GM21381 (cell line): ENCODE measurements around the gene PAX7.
"Not testable (repeated sequence)": the region's sequence is repeated elsewhere in the genome, so short reads cannot be mapped to it uniquely, and the experiment has no call there.

Experiments used
- ATAC-seq: cut with Tn5 transposase; IDR thresholded peaks from one replicate; pipeline ENCODE4 v1.9.1; 2021; ENCODE audit warnings: mild to moderate bottlenecking, moderate library complexity; ENCODE audit not compliant: unreplicated experiment

PAX7 gene

GRCh38 chr1:18748435-18748834, 117.8 kb downstream of the PAX7 start:
- ATAC-seq = no peak

GRCh38 chr1:18749569-18749968, 118.9 kb downstream of the PAX7 start:
- no peak for ATAC-seq

GRCh38 chr1:18750600-18750999, 120.0 kb downstream of the PAX7 start:
- ATAC-seq = no peak

DNA sequence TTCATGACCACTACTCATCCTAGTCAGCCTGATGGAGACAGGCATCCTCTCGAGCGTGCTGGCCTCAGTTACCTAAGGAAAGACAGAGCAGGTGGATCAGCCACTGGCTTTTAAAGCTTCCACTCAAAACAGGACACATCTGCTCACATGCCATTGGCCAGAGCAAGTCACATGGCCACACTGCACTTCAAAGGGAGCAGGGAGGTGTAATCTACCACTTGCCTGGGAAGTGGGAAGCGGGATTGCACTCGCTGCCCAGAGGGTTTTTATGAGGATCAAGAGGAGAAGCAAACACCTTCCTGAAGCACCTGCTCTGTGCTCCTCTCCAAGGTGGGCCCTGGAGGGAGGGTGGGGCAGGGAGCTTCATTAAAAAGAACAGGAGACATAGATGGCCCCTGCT, 120.8 kb downstream of the PAX7 start:
- no peak for ATAC-seq

DNA sequence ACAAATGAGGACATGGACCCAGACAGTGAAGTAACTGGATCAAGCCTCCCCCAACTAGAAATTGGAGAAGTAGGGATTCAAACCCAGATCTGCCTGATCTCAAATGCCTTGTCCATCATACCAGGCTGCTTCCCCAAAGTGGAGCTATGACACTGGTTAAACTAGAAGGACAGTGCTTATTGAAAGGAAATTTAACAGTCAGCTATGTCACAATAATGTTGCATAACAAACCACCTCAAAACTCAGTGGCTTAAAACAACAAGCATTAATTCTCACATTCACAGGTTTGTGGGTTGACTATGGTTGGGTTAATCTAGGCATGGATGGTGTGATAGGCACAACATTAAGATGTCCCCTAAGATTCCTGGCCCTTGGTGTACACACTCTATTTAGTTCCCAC, 121.8 kb downstream of the PAX7 start:
- no peak for ATAC-seq

DNA sequence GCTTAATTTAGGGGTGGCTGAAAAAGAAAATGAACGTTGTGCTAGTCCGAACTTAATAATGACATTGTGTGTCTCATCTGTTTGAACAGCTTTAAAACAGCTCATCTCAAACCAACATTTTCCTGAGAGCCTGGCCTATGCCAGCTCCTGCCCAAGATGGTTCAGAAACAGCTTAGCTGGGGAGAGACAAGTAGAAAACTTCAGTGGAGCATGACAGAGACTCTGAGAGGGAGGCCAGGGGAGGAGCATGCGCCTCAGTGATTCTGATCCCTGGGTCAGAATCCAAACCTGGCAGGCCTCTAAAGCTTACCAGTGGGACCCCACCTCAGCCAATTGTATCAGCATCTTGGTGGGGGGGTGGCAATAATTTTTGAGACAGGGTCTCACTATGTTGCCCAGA, 129.5 kb downstream of the PAX7 start:
- no peak for ATAC-seq

- ATAC-seq = no peak
Observed at GRCh38 chr1:18761948-18762840, 131.5 kb downstream of the PAX7 start.

DNA sequence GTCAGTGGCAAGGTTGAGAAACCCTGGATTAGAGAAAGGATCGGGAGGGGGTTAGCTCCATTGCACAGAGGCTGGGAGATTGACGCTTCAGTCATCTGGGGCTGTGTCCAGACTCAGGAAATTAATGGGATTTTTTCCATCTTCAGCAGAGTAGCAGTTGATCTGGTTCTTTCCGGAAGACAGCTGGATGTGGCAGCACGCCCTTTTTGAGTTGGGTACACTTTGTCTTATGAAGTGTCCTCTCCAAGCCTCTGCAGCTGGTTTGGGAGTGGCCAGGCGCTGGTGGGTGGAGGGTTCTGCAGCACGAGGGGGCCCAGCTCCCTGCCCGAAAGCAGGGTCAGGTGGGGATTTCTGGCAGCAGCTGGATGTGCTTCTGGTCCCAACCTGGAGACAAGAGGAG, 133.7 kb downstream of the PAX7 start:
- ATAC-seq = no peak

DNA sequence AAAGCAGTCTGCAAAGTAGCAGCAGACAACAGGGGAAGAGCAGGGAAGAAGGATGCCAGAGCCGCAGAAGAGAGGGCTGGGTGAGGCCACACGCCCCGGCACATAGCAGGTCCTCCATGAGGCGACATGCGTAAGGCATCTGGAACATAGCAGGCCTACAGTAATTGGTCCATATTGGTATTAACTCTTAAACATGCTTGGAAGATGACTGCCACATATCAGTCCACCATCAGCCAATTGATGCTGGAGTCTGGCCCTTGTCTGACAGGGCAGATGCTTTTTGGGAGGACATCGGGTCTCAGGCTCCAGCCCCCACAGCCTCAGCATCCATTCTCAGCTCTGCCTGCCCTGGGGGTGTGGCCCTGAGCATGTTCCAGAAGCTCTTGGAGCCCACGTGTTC, 135.1 kb downstream of the PAX7 start:
- ATAC-seq = no peak

GRCh38 chr1:18766328-18766727, 135.7 kb downstream of the PAX7 start:
- no peak for ATAC-seq

DNA sequence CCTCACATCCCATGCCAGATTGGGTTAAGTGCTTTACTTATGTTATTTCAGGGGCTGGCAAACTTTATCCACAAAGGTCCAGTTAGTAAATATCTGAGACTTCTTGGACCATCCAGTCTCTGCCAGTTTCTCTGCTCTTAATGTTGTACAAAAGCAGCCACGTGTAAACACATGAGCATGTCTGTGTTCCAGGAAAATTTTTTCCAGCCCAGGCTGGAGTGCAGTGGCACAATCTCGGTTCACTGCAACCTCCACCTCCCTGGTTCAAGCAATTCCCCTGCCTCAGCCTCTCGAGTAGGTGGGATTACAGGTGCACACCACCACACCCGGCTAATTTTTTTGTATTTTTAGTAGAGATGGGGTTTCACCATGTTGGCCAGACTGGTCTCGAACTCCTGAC, 136.9 kb downstream of the PAX7 start:
- not testable (repeated sequence) for ATAC-seq

DNA sequence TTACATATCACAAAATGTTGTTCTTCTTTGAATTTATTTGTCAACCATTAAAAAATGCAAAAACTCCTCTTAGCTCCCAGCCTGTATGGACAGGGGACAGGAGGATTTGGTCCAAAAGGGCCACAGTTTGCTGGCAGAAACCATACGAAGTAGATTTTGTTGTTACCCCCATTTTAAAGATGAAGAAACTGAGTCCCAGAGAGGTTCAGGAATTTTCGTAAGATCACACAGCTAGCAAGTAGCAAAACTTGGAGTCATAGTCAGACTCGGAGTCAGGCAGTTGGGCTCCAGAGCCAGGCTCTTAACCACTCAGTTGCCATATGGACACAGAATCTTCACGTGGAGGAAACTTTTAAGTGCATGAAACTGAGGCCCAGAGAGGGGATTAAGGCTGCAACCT, 137.4 kb downstream of the PAX7 start:
- ATAC-seq = no peak

DNA sequence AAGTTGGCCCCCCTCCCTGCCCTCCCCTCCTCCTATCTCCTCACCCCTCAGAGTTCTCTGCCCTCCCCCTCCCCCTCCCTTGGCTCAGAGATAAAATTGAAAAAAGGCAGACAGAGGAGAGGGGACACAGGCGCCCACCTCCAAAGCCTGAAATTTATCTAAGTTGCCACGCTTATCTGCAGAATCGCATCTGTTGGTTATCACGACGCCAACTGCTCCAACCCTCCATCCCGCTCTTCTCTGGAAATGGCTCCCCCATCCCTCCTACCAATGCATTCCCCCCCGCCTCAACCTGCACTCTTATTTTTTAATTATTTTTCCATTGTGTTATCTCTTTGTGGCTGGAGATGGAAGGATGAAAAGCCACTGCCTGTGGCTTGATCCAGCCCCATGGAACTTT, 138.5 kb downstream of the PAX7 start:
- ATAC-seq = no peak

DNA sequence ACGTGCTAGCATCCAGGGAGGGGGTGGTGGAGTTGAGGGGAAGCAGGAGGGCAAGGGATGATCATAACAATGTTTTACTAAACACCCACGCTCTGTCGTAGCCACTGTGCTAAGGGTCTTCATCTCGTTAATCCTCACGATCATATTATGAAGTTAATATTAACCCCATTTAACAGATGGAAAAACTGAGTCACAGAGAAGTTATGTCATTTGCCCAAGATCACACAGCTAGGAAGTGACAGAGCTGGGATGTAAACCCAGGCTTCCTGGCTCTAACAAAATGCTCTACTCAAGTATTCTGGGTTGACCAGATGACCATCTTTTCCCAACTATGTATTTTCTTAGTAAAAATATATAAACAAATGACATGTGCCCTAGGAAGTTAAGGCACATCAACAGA, 140.2 kb downstream of the PAX7 start:
- no peak for ATAC-seq

DNA sequence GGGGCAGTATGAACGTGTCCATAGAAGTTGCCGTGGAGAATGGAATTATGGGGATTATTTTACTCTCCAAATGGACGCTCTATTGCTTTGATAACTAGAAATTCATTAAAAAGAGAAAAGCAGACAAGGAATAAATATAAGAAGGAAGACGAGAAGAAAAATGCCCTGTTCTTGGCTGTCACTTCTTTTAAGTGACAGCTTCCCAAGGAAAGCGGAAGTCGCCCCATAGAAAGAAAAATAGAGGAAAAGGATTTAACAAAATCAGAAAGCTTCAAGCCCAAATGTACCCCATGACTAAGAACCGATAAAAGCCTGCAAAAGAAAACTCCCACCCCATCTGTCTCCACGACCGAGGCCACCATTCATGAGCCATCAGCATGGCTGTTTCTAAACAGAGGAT, 143.1 kb downstream of the PAX7 start:
- ATAC-seq = no peak

- ATAC-seq = no peak
Observed at GRCh38 chr1:18775341-18775740, 144.7 kb downstream of the PAX7 start.

GRCh38 chr1:18776777-18777176, 146.1 kb downstream of the PAX7 start:
- no peak for ATAC-seq

GRCh38 chr1:18778437-18778836, 147.8 kb downstream of the PAX7 start:
- ATAC-seq = no peak

DNA sequence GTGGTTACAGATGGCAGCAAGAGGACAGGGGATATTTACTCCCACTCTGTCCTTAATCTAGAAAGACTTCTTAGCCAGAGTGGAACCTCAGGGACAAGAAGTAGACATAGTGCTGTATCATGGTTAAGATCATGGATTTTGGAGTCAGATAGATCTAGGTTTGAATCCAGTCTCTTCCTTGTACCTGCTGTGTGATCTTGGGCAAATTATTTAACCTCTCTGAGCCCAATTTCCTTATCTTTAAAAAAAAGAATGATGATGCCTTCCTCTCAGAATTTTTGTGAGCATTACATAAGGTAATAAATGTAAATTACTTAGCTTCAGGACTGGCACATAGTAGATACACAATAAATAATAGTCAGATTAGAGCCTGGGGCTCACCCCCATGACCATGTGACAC, 150.4 kb downstream of the PAX7 start:
- ATAC-seq = no peak

DNA sequence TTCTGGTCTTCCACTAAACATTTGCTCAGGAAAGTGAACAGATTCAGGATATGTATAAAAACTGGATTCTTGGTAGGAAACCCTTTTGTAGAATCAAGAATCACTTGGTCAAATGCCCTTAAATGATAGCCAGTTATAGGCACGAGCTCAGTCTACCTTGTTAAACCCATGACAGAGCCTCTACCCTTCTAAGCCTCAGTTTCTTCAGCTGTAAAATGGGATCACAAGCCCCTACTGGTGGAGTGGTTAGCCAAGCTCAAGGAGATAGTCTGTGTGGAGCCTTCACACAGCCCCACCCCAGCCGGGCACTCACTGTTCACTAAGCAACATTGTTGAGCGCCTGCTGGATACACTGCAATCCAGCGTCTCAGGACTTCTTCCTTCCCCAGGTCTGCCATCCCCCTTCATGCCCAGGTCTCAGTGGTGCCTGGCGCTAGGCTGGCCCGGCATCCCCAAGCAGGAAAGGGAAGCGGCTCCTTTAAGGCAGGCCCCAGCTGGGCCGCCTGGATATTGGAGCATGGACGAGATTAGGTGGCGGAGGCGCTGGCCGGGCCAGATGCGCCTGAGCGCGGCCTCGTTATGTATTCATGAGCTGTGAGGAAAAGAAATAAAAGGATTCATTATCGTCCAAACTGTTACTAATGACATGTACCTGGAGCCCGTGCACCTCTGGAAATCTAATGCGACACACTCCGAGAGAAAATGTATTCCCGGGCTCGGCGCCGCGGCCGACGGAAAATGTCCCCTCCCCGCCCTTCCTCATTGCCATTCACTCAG, 153.2 kb downstream of the PAX7 start:
- no peak for ATAC-seq

DNA sequence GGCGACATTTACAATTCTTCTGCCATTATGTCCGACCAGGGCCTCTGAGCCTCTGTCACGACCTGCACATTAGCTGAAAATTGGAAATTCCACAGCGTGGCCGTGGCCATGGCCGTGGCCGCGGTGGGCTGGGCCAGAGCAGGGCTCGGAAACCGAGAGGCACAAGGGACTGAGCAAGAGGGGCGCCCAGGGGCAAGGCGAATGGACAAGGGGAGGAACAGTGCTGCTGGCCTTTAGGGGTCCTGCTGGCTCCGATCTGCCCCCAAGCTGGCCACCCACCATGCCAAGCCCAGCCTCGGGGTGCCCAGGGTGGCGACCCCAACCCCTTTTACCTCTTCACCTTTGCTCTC, 153.8 kb downstream of the PAX7 start:
- ATAC-seq = no peak

- ATAC-seq = no peak
Observed at GRCh38 chr1:18786149-18786548, 155.5 kb downstream of the PAX7 start.
